Stimulated activated CD8-positive, alpha-beta memory T cell treated with anti-CD3 and anti-CD28 coated beads, Interleukin-15, amount 100 ng/mL, for 1 hour (primary cell): Measurements from ENCODE around the gene IMPG2.

ENCODE experiments used
- DNase-seq: peaks from one replicate; pipeline ENCODE4 v3.0.0-alpha.2; 2020; ENCODE audit warnings: low read depth

Gene IMPG2

GRCh38 chr3:101183151-101183550, 137.2 kb downstream of the IMPG2 start:
- DNase-seq, result no peak

- DNase-seq, result no peak
Observed at GRCh38 chr3:101182734-101183133, 137.6 kb downstream of the IMPG2 start.

- DNase-seq, result no peak
Observed at GRCh38 chr3:101181801-101182200, 138.6 kb downstream of the IMPG2 start.

GRCh38 chr3:101179637-101180036, 140.7 kb downstream of the IMPG2 start:
- no peak for DNase-seq

- no peak for DNase-seq
Observed at GRCh38 chr3:101177577-101177976, 142.8 kb downstream of the IMPG2 start.
